Smooth muscle cell (in vitro differentiated cells): ENCODE data around the gene EFCAB6. TPM values are rescaled to one million over a fixed set of nuclear protein-coding genes. Genes with fewer than 3 reads are reported as not detected.

ENCODE experiments used
- DNase-seq: peaks from one replicate; lab custom pipeline; 2025; ENCODE audit not compliant: unreplicated experiment; lab: John Stamatoyannopoulos, UW
- H2AFZ ChIP-seq: fragments of 200-600 bp; sonication (generic); 2 replicates; pipeline ENCODE4 v1.6.0; 2016; ENCODE audit warnings: antibody characterized with exemption, low read depth, mild to moderate bottlenecking
- H3F3A ChIP-seq: fragments of 200-600 bp; sonication (generic); 2 replicates; pipeline ENCODE4 v1.6.0; 2017; ENCODE audit warnings: antibody characterized with exemption, low read depth
- H3K27ac ChIP-seq: fragments of 200-600 bp; sonication (generic); 2 replicates; pipeline ENCODE4 v1.5.1; 2016; ENCODE audit warnings: low read depth, mild to moderate bottlenecking
- H3K27me3 ChIP-seq: fragments of 200-600 bp; sonication (generic); 2 replicates; pipeline ENCODE4 v1.6.1; 2016; ENCODE audit warnings: low read depth, mild to moderate bottlenecking
- H3K36me3 ChIP-seq: fragments of 200-600 bp; sonication (generic); 2 replicates; pipeline ENCODE4 v1.5.1; 2016; ENCODE audit warnings: low read depth
- H3K4me1 ChIP-seq: fragments of 200-600 bp; sonication (generic); 2 replicates; pipeline ENCODE4 v1.5.1; 2016; ENCODE audit warnings: low read depth
- H3K4me2 ChIP-seq: fragments of 200-600 bp; sonication (generic); 2 replicates; pipeline ENCODE4 v1.6.0; 2016; ENCODE audit warnings: mild to moderate bottlenecking
- H3K4me3 ChIP-seq: fragments of 200-600 bp; sonication (generic); 2 replicates; pipeline ENCODE4 v1.5.1; 2016; ENCODE audit warnings: mild to moderate bottlenecking
- H3K79me2 ChIP-seq: fragments of 200-600 bp; sonication (generic); 2 replicates; pipeline ENCODE4 v1.6.0; 2016; ENCODE audit warnings: low read depth, mild to moderate bottlenecking
- H3K9ac ChIP-seq: fragments of 200-600 bp; sonication (generic); 2 replicates; pipeline ENCODE4 v1.6.0; 2016; ENCODE audit warnings: low read depth
- H3K9me3 ChIP-seq: fragments of 200-600 bp; sonication (generic); replicated peaks from 2 replicates; pipeline ENCODE4 v1.5.1; 2016; ENCODE audit warnings: low read depth
- H4K20me1 ChIP-seq: fragments of 200-600 bp; sonication (generic); 2 replicates; pipeline ENCODE4 v1.6.0; 2016; ENCODE audit warnings: low read depth
- CTCF ChIP-seq: fragments of 200-600 bp; sonication (generic); IDR thresholded peaks from 2 replicates; pipeline ENCODE4 v1.5.1; 2017; ENCODE audit warnings: borderline replicate concordance, mild to moderate bottlenecking, antibody characterized with exemption; ENCODE audit not compliant: insufficient read depth, poor library complexity, severe bottlenecking
- WGBS: methylation state at CpG from one replicate; pipeline ENCODE4 v1.1.7; 2016; ENCODE audit warnings: low lambda C conversion rate; 5-methylcytosine and 5-hydroxymethylcytosine counted together
- polyA plus RNA-seq: library from polyadenylated mRNA; unstranded; fragments of >200 nt; fragmentation: Nextera tagmentation; extraction: Ambion mirVana; gene quantifications from 2 replicates; pipeline ENCODE4 v1.2.1, GENCODE V29; 2016
- total RNA-seq: library from RNA; depleted of rRNA; stranded (reverse); fragments of >200 nt; gene quantifications from 2 replicates; pipeline ENCODE4 v1.2.3, GENCODE V29; 2014

EFCAB6 gene
- total and polyA plus RNA-seq, 2 experiments from 2014 or later, result 0.80 to 2.9 TPM

GRCh38 chr22:43553451-43554258, 258.4 kb downstream of the EFCAB6 start:
- no peaks in the 10 kb centered on the region for H4K20me1 ChIP-seq
- no peak overlapping the region for H3K4me2 ChIP-seq
- no peaks in the 10 kb centered on the region for H3K27me3 ChIP-seq
- H3K27ac ChIP-seq, result no peak overlapping the region
- TF ChIP-seq CTCF, result no peak
- WGBS, result 95% methylated on average over 16 of the region's 16 CpGs
- H3F3A ChIP-seq, result no peaks in the 10 kb centered on the region
- DNase-seq, result no peak
- H3K79me2 ChIP-seq, result no peaks in the 10 kb centered on the region
- no peak overlapping the region for H3K9ac ChIP-seq
- no peaks in the 10 kb centered on the region for H3K9me3 ChIP-seq
- H3K4me3 ChIP-seq, result no peak overlapping the region
- no peak overlapping the region for H2AFZ ChIP-seq
- no peaks in the 10 kb centered on the region for H3K36me3 ChIP-seq
- H3K4me1 ChIP-seq, result no peaks in the 10 kb centered on the region

GRCh38 chr22:43550672-43551071, 261.4 kb downstream of the EFCAB6 start:
- no peaks in the 10 kb centered on the region for H3K27me3 ChIP-seq
- H3K79me2 ChIP-seq, result no peaks in the 10 kb centered on the region
- TF ChIP-seq CTCF, result no peak
- WGBS, result 75% methylated on average over 6 of the region's 6 CpGs
- no peaks in the 10 kb centered on the region for H3F3A ChIP-seq
- H3K27ac ChIP-seq, result no peak overlapping the region
- DNase-seq, result no peak
- no peak overlapping the region for H3K4me3 ChIP-seq
- H3K4me1 ChIP-seq, result no peaks in the 10 kb centered on the region
- no peak overlapping the region for H2AFZ ChIP-seq
- H4K20me1 ChIP-seq, result no peaks in the 10 kb centered on the region
- no peak overlapping the region for H3K9ac ChIP-seq
- no peaks in the 10 kb centered on the region for H3K9me3 ChIP-seq
- no peaks in the 10 kb centered on the region for H3K36me3 ChIP-seq
- no peak overlapping the region for H3K4me2 ChIP-seq

- no peak overlapping the region for H3K27ac ChIP-seq
- H3K4me1 ChIP-seq, result no peaks in the 10 kb centered on the region
- no peak for DNase-seq
- H3K79me2 ChIP-seq, result no peaks in the 10 kb centered on the region
- H3K27me3 ChIP-seq, result no peaks in the 10 kb centered on the region
- H3K4me3 ChIP-seq, result no peak overlapping the region
- no peak overlapping the region for H3K4me2 ChIP-seq
- no peaks in the 10 kb centered on the region for H3F3A ChIP-seq
- no peak for TF ChIP-seq CTCF
- no peaks in the 10 kb centered on the region for H3K9me3 ChIP-seq
- no peak overlapping the region for H2AFZ ChIP-seq
- no peak overlapping the region for H3K9ac ChIP-seq
- no peaks in the 10 kb centered on the region for H3K36me3 ChIP-seq
- no peaks in the 10 kb centered on the region for H4K20me1 ChIP-seq
- 73% methylated on average over 14 of the region's 14 CpGs for WGBS
Observed at GRCh38 chr22:43550024-43550620, 262.0 kb downstream of the EFCAB6 start.

GRCh38 chr22:43546186-43546585, 265.9 kb downstream of the EFCAB6 start:
- Histone ChIP-seq H3F3A (no peaks in the 10 kb centered on the region), H3K79me2 (no peaks in the 10 kb centered on the region), H3K4me1 (no peaks in the 10 kb centered on the region), H3K9me3 (no peaks in the 10 kb centered on the region), H3K4me3 (no peak overlapping the region), H3K4me2 (no peak overlapping the region), H4K20me1 (no peaks in the 10 kb centered on the region), H3K9ac (no peak overlapping the region), H2AFZ (no peak overlapping the region), H3K36me3 (no peaks in the 10 kb centered on the region), H3K27me3 (peaks cover 3% of the 10 kb centered on the region), H3K27ac (no peak overlapping the region)
- no peak for TF ChIP-seq CTCF
- WGBS, result 94% methylated on average over 5 of the region's 5 CpGs
- no peak for DNase-seq
